Motor neuron (in vitro differentiated cells): Measurements from ENCODE around the gene RNASE13. TPM values are rescaled to one million over a fixed set of nuclear protein-coding genes. Genes with fewer than 3 reads are reported as not detected.
"Not testable (repeated sequence)": the region's sequence is repeated elsewhere in the genome, so short reads cannot be mapped to it uniquely, and the experiment has no call there.

ENCODE experiments used
- ATAC-seq, 8 experiments: fragments of 200-7000 bp; cut with Tn5 transposase; replicated peaks in 6 of 8; 2 replicates each; pipeline ENCODE4 v1.8.0; 2021; ENCODE audit warnings: mild to moderate bottlenecking in 8 of 8, moderate library complexity in 8 of 8
- H3K27ac ChIP-seq, 2 donors: fragments of 250-450 bp; sonication (Bioruptor Pico); 2 replicates each; pipeline ENCODE4 v1.9.0; 2021; ENCODE audit warnings: antibody characterized with exemption in 2 of 2, mild to moderate bottlenecking in 2 of 2, moderate library complexity in 1 of 2
- H3K4me1 ChIP-seq, 2 donors: fragments of 250-450 bp; sonication (Bioruptor Pico); replicated peaks in 1 of 2; 2 replicates each; pipeline ENCODE4 v1.6.1; 2021; ENCODE audit warnings: antibody characterized with exemption in 2 of 2, mild to moderate bottlenecking in 2 of 2, moderate library complexity in 1 of 2
- H3K4me3 ChIP-seq, 5 donors: fragments of 250-450 bp; sonication (Bioruptor Pico); 2 replicates each; pipeline ENCODE4 v1.9.0; 2021; ENCODE audit warnings: antibody characterized with exemption in 5 of 5, mild to moderate bottlenecking in 5 of 5, moderate library complexity in 4 of 5
- WGBS, 10 experiments: fragments of 450-650 bp; shearing (Covaris generic); methylation state at CpG; one replicate each; pipeline ENCODE4 v1.0.0; 2022; 5-methylcytosine and 5-hydroxymethylcytosine counted together
- in situ Hi-C, 9 experiments: fragments of 400-800 bp; cut with MboI; loops; one replicate each; pipeline ENCODE4 v1.15.0; 2021; ENCODE audit warnings: low sequenced_read_pairs in 9 of 9, low pct_unique_long_range_greater_than_20kb in 2 of 9; ENCODE audit not compliant: unreplicated experiment in 9 of 9
- total RNA-seq, 8 experiments: library from RNA; unstranded; fragments of 300-600 nt; gene quantifications; 2 replicates each; pipeline versions ENCODE4 v1.2.3 to v1.2.4, GENCODE V29; 2022

The RNASE13 gene
- total RNA-seq, 8 experiments from 2014 or later = 0.17 to 0.90 (median 0.70) TPM; not detected in 5

- no peak for ATAC-seq
- in situ Hi-C loops = no loop called here
- Histone ChIP-seq H3K4me3 (no peak overlapping the region), H3K4me1 (no peaks in the 10 kb centered on the region), H3K27ac (no peak overlapping the region)
- 69 to 100% (median 83%) methylated on average over 1 to 2 of the region's 2 CpGs; no CpG with 5 or more reads in 5 of the 10 experiments for WGBS, 10 experiments
Measured at GRCh38 chr14:21043387-21043973, 8.9 kb upstream of the RNASE13 start.

- ATAC-seq = peak in 3 of 8 experiments; percentile 24 to 33 (median 26)
- no peaks in the 10 kb centered on the region for H3K4me1 ChIP-seq
- in situ Hi-C loops = no loop called here
- WGBS, 10 experiments = 20 to 92% (median 67%) methylated on average over 1 to 7 of the region's 8 CpGs; no CpG with 5 or more reads in 1 of the 10 experiments
- no peak overlapping the region for H3K27ac ChIP-seq
- no peak overlapping the region for H3K4me3 ChIP-seq
Measured at GRCh38 chr14:21042918-21043317, 8.3 kb upstream of the RNASE13 start.

GRCh38 chr14:21041676-21042433, 7.2 kb upstream of the RNASE13 start, which contains the start of gene RNASE7:
Gene RNASE7 (plus strand): TSS chr14:21042362. CDS start chr14:21042993, 631 bp downstream.
- Histone ChIP-seq H3K4me1 (no peaks in the 10 kb centered on the region), H3K4me3 (no peak within 1 kb of the TSS), H3K27ac (no peak within 1 kb of the TSS)
- ATAC-seq = peak in 2 of 8 experiments; percentile 24 to 43
- in situ Hi-C loops = no loop called here
- WGBS, 10 experiments = 17 to 82% (median 77%) methylated on average over 2 to 10 of the region's 11 CpGs; no CpG with 5 or more reads in 2 of the 10 experiments

GRCh38 chr14:21040941-21041340, 6.3 kb upstream of the RNASE13 start:
- ATAC-seq, H3K4me1 ChIP-seq, H3K4me3 ChIP-seq, H3K27ac ChIP-seq, in situ Hi-C loops: not testable (repeated sequence)
- WGBS, 10 experiments = 36 to 100% (median 75%) methylated on average over 1 to 3 of the region's 3 CpGs; no CpG with 5 or more reads in 3 of the 10 experiments

GRCh38 chr14:21040370-21040925, 5.8 kb upstream of the RNASE13 start:
- Histone ChIP-seq H3K4me3 (no peak overlapping the region), H3K4me1 (no peaks in the 10 kb centered on the region), H3K27ac (no peak overlapping the region)
- ATAC-seq = no peak
- WGBS, 10 experiments = 67 to 88% (median 82%) methylated on average over 2 to 8 of the region's 8 CpGs
- in situ Hi-C loops = no loop called here

- in situ Hi-C loops = no loop called here
- Histone ChIP-seq H3K27ac (no peak overlapping the region), H3K4me3 (no peak overlapping the region)
Measured at GRCh38 chr14:21039585-21040369, 5.2 kb upstream of the RNASE13 start.

GRCh38 chr14:21038441-21039422, 4.1 kb upstream of the RNASE13 start:
- no peaks in the 10 kb centered on the region for H3K4me1 ChIP-seq
- no peak overlapping the region for H3K4me3 ChIP-seq
- H3K27ac ChIP-seq = no peak overlapping the region
- 21 to 80% (median 56%) methylated on average over 1 to 9 of the region's 10 CpGs for WGBS, 10 experiments
- ATAC-seq = peak in 3 of 8 experiments; percentile 46 to 71 (median 57)
- in situ Hi-C loops = no loop called here

More at GRCh38 chr14:21039585-21040369, 5.2 kb upstream of the RNASE13 start:
- 55 to 90% (median 64%) methylated on average over 2 to 8 of the region's 8 CpGs; no CpG with 5 or more reads in 1 of the 10 experiments for WGBS, 10 experiments
- no peaks in the 10 kb centered on the region for H3K4me1 ChIP-seq
- ATAC-seq = peak; percentile 69 to 91 (median 78)

- in situ Hi-C loops = no loop called here
- WGBS, 10 experiments = 0 to 100% (median 83%) methylated on average over 1 to 2 of the region's 3 CpGs; no CpG with 5 or more reads in 5 of the 10 experiments
- peak in 1 of 8 experiments; percentile 36 for ATAC-seq
- Histone ChIP-seq H3K27ac (no peak overlapping the region), H3K4me3 (no peak overlapping the region), H3K4me1 (no peaks in the 10 kb centered on the region)
Measured at GRCh38 chr14:21037156-21037555, 2.5 kb upstream of the RNASE13 start.

- 85 to 100% (median 90%) methylated on average over 2 to 4 of the region's 7 CpGs; no CpG with 5 or more reads in 6 of the 10 experiments for WGBS, 10 experiments
- in situ Hi-C loops = no loop called here
- no peaks in the 10 kb centered on the region for H3K4me1 ChIP-seq
Measured at GRCh38 chr14:21036751-21037150, 2.1 kb upstream of the RNASE13 start.

GRCh38 chr14:21033133-21033698, 1.4 kb downstream of the RNASE13 start:
- in situ Hi-C loops = no loop called here

More at GRCh38 chr14:21036751-21037150, 2.1 kb upstream of the RNASE13 start:
- no peak for ATAC-seq
- no peak overlapping the region for H3K27ac ChIP-seq
- no peak overlapping the region for H3K4me3 ChIP-seq

GRCh38 chr14:21032326-21033132, 2.1 kb downstream of the RNASE13 start:
- in situ Hi-C loops = no loop called here
- H3K4me1 ChIP-seq = no peaks in the 10 kb centered on the region
- ATAC-seq = peak in 2 of 8 experiments; percentile 18 to 49
- H3K27ac ChIP-seq = no peak overlapping the region
- WGBS, 10 experiments = 34 to 93% (median 65%) methylated on average over 1 to 4 of the region's 5 CpGs; no CpG with 5 or more reads in 4 of the 10 experiments
- no peak overlapping the region for H3K4me3 ChIP-seq

More at GRCh38 chr14:21033133-21033698, 1.4 kb downstream of the RNASE13 start:
- no peak for ATAC-seq
- no peaks in the 10 kb centered on the region for H3K4me1 ChIP-seq
- WGBS, 10 experiments = 30 to 83% (median 68%) methylated on average over 1 to 3 of the region's 4 CpGs; no CpG with 5 or more reads in 6 of the 10 experiments
- H3K4me3 ChIP-seq = no peak overlapping the region
- no peak overlapping the region for H3K27ac ChIP-seq
